Measurements from ENCODE around the gene MAEA.

GRCh38 chr4:1297456-1298325 is 8.0 kb downstream of the MAEA start:
- TF ChIP-seq CTCF (IDR thresholded peaks at IDR 0.05) (no peak), EP300 (IDR thresholded peaks at IDR 0.05; ENCODE audit: low read depth) (no peak)

All from transverse colon (tissue), 3 donors.